ENCODE data around the gene ITGB8.

Gene ITGB8

GRCh38 chr7:20310963-20311742 is 19.5 kb upstream of the ITGB8 start:
- peak; percentile 76 for DNase-seq

DNA sequence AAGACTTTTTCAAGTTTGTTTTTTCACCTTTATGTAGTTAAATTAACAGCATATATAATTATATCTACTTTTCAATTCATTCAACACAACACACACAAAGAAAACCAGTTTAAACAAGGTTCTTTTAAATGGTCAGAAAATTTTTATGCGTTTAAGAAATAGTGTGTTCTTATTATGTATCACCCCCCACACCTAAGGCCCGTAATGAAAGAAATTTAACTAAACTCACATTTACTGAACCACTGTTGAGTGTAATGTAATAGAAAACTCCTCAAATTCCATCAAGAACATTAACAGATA is 19.0 kb upstream of the ITGB8 start:
- no peak for DNase-seq

DNA sequence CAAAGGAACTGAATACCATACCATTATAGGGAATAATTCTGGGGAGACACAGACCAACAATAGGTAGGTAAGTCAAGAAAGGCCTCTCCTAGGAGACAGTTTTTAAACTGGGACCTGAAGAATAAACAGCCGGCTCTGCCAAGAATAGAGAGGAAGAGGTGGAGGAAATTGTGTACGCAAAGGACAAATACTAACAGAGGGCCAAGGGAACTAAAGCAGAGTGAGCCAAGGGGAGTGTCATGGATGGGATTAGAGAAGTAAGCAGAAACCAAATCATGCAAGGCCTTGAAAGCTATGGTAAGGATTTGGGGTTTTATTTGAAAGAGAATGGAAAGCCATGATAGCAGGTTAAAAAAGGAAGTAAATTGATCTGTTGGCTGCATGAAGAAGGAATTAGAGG is 18.1 kb upstream of the ITGB8 start:
- peak; percentile 53 for DNase-seq

GRCh38 chr7:20313626-20314025 is 17.1 kb upstream of the ITGB8 start:
- DNase-seq = no peak

GRCh38 chr7:20314198-20314597 is 16.5 kb upstream of the ITGB8 start:
- DNase-seq = no peak

DNA sequence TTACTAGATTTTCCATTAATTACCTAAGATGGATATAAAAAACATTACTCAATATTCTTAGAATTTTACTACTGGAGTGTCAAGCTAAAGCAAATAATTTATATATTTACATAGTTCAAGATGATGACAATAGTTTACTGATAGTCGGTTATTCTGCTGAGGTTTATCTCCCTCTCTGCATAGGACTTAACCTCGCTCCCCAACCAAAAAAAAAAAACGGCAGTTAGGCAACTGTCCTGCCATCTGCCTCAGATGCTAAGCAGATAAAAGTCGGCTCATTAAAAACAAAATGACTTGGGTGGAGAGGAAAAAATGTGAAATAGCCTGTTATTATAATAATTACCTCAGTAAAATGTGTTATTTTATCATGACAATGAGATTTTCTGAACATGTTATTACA is 14.0 kb upstream of the ITGB8 start:
- DNase-seq = peak; percentile 88

DNA sequence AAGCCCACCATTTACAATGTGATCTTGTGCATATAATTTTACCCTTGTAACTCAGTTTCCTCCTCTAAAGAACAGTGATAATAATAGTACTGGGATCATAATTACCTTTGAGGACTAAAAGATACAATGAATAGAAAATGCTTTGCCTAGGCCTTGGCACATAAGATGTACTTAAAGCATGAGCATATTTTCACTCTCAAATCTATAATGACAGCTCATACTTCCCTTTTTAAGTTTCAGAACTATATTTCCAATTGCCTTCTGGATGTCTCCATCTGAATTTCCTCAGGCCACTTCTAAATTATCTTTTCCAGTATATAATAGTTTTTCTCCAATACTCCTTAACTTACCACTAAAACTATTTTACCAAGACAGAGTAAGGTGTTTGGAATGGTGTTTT is 13.3 kb upstream of the ITGB8 start:
- no peak for DNase-seq

- DNase-seq = no peak
Observed at GRCh38 chr7:20318933-20319332, 11.8 kb upstream of the ITGB8 start.

DNA sequence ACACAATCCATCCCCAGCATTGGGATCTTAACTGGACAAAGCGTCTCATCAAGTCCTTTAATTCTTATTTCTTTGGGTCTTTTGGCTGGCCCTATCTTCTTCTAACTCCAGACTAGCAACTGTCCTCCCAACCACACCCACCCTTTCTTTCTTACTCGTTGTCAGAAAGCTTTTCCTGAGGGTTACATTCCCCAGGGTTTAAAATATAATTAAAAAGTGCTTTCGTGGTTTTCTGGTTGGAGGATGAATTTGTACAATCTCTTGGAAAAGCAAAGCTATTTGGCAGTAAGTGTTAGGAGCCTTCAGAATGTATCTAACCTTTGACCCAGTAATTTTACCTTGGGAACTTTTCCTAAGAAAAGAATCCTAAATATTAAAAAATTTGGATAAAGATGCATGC is 10.4 kb upstream of the ITGB8 start:
- DNase-seq = no peak

GRCh38 chr7:20320786-20321185 is 9.9 kb upstream of the ITGB8 start:
- DNase-seq = no peak

GRCh38 chr7:20323595-20323994 is 7.1 kb upstream of the ITGB8 start:
- no peak for DNase-seq

DNA sequence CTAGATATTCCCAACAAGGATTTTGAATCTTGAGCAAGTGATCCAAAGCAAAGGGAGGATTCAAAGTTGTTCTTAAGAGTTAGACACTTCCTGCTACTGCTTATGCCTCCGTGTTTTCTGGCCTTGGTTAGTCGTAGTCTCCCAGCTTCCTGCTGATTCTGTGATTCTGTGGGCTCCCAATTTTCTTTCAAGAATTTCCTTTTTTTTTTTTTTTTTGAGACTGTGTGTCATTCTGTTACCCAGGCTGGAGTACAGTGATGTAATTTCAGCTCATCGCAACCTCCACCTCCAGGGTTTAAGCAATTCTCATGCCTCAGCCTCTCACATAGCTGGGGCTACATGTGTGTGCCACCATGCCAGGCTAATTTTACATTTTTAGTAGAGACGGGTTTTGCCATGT is 4.4 kb upstream of the ITGB8 start:
- no peak for DNase-seq

GRCh38 chr7:20327055-20327454 is 3.6 kb upstream of the ITGB8 start:
- no peak for DNase-seq

- no peak for DNase-seq
Observed at GRCh38 chr7:20328027-20328426, 2.7 kb upstream of the ITGB8 start.

DNA sequence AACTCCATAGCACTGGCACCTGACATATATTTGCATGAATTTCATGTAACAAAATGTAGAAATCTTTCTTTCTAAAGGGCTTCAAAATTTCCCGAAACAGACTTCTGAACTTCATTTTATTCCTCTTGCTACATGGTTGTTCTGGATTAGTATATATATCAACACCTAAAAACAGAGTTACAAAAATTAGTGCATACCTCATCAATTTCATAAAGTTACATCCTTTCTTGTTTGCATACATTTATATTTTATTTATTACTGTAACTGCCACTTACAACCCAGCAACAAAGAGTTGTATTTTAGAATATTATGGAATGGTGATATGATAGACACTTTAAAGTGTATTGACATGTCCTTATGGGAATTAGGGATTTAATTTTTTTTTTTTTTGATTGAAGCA is 2.0 kb upstream of the ITGB8 start:
- DNase-seq = no peak

DNA sequence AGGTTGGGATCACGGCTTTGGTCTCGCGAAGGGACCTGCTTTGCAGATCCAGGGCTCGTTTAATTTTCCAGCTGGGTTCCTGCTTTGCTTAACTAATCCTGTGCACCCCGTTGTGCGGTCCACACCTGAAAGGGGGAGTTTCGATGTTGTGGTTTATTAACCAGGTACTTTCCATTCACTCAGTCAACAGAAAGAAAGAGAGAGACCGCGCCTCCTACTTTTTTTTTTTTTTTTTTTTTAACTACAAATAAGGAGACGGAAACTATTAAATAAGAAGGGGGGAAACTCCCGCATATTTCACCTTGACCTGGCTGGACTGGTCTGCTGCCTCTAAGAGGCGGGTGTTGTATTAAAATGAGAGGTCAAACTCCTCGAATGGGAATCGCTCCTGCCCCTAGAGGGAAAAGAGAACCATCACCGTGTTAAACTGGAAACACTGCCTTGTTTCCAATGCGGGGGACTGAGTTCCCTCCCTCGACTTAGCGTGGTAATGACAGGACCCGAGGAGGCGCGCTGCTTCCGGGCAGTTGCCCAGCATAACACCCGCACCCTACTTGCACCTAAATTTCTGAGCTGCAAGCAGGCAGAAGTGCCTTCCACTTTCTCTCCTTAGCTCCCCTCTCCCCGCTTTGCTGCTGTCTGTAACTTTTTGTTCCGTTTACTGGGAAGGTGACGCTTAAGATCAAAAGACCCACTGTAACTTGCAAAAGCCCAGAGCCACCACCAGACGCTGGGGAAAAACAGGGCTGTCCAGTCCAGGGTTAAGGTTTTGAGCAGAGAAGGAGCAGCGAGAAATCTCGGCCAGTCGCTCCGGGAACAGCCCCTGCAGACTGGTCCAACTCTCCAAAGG is 1.1 kb upstream of the ITGB8 start:
- peak; percentile 91 for DNase-seq

- peak; percentile 89 for DNase-seq
Observed at GRCh38 chr7:20330928-20331909, 519 bp downstream of the ITGB8 start.

DNA sequence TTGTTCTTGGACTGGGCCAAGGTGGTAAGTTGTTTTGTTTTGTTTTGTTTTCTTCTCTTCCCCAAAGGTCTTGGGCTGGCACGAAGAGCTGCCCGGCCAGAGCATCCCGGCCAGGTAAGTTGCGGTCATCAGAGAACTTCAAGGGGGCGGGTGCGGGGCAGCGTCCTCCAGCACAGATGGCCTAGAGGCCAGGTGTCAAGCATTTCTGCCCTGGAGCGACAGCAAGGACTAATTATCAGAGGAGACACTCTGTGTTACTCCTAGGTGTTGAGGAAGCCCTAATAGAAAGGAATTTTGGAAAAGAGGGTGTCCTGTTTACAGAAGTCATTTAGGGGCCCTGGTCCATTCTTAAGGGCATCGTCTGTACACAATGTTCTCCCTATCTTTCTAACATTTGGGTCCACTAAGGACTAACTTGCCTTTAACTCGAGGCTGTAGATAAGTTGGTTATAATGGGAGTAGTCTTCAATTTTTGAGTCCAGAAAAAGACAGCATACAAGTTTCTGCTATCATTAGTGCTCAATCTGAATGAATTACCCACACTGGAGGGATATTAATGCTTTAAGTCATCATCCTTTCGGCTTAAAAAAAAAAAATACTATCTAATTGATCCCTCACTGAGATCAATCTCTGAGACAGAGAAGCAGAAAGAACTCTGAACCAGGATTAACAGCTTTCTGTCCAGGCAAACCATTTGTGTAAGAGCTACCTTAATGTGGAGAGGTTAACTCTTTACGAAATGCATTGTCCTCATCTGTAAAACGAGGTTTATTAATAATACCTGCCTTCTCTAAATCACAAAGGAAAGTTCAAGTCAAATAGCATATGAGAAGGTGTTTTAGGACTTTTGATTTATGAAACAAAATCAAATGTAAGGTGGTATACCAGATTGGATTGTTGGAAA is 1.5 kb downstream of the ITGB8 start:
- peak; percentile 72 for DNase-seq

DNA sequence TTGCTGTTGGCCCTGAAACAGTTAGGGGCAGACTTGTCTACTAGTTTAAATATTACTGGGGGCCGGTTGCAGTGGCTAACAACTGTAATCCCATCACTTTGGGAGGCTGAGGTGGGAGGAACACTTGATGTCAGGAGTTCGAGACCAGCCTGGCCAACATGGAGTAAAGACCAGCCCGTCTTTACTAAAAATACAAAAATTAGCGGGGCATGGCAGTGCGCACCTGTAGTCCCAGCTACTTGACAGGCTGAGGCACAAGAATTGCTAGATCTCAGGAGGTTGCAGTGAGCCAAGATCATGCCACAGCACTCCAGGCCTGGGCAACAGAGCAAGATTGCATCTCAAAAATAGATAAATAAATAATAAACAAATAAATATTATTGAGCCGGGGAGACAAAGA is 7.6 kb downstream of the ITGB8 start:
- no peak for DNase-seq

DNA sequence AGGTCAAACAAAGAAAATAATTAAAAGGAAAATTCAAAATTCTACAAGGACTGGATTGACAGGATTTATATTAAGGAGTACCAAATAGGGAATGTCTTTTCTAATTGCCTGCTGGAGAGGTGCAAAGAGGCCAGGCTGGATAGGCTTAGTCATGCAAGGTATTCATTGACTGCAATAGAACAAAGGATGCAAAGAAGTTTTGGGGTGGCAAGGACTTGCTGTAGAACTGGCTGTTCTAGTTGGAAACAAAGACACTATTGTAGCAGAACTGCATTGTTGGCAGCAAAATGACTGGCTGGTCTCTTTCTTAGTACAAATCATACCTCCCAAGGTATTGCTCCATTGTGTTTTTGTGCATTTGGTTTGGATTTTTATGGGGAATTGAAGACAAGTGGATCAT is 10.1 kb downstream of the ITGB8 start:
- no peak for DNase-seq

GRCh38 chr7:20343205-20343604 is 12.5 kb downstream of the ITGB8 start:
- DNase-seq = peak; percentile 14

GRCh38 chr7:20343941-20344340 is 13.2 kb downstream of the ITGB8 start:
- no peak for DNase-seq
